GM19193 (cell line): ENCODE data around the gene DOK7.

Experiments
- POLR2A ChIP-seq: IDR thresholded peaks from 4 replicates; pipeline ENCODE4 v1.6.1; 2011; ENCODE audit not compliant: insufficient read depth, insufficient read length; ENCODE audit errors: extremely low read depth

Gene DOK7

GRCh38 chr4:3444351-3445110, 18.6 kb upstream of the DOK7 start:
- no peak for TF ChIP-seq POLR2A

- no peak for TF ChIP-seq POLR2A
These were observed 17.8 kb upstream of the DOK7 start for GRCh38 chr4:3445111-3445820.

DNA sequence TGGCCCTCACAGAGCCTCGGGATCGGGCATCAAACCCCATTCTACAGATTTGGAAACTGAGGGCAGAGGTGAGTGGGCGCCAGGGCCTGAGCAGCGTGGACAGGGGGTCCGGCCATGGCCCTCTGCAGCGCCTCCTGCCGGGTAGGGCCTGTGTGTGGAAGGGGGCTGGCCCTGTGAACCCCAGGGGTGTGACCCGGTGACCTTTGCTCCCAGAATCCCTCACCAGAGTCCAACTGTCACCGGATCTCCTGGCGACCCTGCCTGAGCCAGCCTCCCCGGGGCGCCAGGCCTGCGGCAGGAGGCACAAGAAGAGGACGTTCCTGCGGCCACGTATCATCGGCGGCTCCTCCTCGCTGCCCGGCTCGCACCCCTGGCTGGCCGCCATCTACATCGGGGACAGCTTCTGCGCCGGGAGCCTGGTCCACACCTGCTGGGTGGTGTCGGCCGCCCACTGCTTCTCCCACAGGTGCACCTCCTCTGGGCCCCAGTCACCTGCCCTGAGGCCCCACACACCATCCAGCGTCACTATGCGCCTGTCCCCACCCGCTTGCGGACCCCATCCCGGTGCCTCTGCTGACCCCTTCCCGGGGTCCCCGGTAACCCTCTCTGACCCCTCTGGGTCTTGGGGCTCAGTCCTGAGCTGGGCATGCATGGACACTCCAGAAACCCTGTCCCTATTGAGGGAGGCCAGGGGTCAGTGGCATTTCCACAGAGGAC, 17.1 kb upstream of the DOK7 start:
- no peak for TF ChIP-seq POLR2A

DNA sequence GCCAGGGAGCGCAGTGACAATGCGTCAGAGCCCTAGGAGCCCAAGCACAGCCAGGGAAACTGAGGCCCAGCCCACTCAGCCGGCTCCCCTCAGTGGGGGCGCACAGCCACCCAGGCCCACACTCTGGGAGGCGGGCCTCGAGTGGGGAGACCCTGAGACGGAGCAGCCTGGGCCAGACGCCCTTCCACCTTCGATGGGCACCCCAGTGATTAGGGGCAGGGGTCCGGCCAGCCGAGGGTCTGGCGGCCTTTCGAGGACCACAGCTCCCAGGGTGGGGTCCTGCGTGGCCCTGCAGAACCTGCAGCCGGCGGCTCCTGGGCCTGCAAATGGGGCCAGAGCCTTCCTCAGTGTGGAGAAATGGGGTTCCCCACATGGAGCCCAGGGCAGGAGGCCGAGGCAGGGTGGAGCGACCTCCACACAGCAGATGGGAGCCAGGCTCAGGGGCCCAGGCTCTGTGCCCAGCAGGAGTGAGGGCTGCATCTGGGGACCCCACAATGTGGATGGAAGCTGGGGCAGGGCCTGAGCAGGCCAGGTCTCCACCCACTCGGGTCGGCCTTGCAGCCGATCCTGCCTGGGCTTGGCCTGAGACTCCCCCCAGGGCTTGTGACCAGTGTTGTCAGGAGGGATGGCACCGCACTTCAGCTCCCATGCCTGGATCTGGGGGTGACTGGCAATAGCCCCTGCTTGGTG, 16.3 kb upstream of the DOK7 start:
- TF ChIP-seq POLR2A = no peak

- TF ChIP-seq POLR2A = no peak
These were observed 15.4 kb upstream of the DOK7 start for GRCh38 chr4:3447431-3448395.

- TF ChIP-seq POLR2A = no peak
These were observed 14.0 kb upstream of the DOK7 start for GRCh38 chr4:3449047-3449573.

- TF ChIP-seq POLR2A = no peak
These were observed 13.3 kb upstream of the DOK7 start for GRCh38 chr4:3449574-3450534.

DNA sequence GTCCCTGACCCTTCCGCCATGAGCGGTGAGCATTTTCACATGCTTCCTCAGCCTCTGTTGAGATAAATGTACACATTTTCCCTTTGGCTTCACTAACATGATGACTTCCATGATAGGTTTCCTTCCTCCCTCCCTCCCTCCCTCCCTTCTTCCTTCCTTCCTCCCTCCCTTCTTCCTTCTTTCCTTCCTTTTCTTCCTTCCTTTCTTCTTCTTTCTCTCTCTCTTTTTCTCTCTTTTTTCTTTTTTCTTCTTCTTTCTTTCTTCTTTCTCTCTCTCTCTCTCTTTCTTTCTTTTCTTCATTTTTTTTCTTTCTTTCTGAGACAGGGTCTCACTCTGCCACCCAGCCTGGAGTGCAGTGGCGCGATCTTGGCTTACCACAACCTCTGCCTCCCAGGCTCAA, 12.5 kb upstream of the DOK7 start:
- no peak for TF ChIP-seq POLR2A

GRCh38 chr4:3451956-3452355, 11.2 kb upstream of the DOK7 start:
- TF ChIP-seq POLR2A = no peak

- no peak for TF ChIP-seq POLR2A
These were observed 10.7 kb upstream of the DOK7 start for GRCh38 chr4:3452376-3452775.

GRCh38 chr4:3458371-3458770, 4.7 kb upstream of the DOK7 start:
- no peak for TF ChIP-seq POLR2A

- TF ChIP-seq POLR2A = no peak
These were observed 2.2 kb upstream of the DOK7 start for GRCh38 chr4:3460926-3461325.
